Sigmoid colon (tissue), 4 donors: ENCODE data around the gene KRT81.

ENCODE experiments used
- EP300 ChIP-seq, 4 donors: sonication (generic); formaldehyde crosslinking; IDR thresholded peaks; one replicate each; pipeline ENCODE4 v1.6.1; 2017; ENCODE audit warnings: antibody characterized with exemption in 4 of 4
- POLR2A ChIP-seq, 2 donors: fragments of 450-650 bp; IDR thresholded peaks; one replicate each; pipeline ENCODE4 v1.6.1; 2016; ENCODE audit warnings: antibody characterized with exemption in 2 of 2, mild to moderate bottlenecking in 2 of 2, moderate library complexity in 2 of 2
- TF ChIP-seq, protein P1 (sequence below), 4 experiments: fragments of 450-650 bp in 3 of 4; fragments of 200-600 bp in 1 of 4; IDR thresholded peaks; one replicate each; pipeline ENCODE4 v1.5.1; 2016 to 2019; ENCODE audit warnings: antibody characterized with exemption in 4 of 4, mild to moderate bottlenecking in 3 of 4, moderate library complexity in 2 of 4

DNA sequence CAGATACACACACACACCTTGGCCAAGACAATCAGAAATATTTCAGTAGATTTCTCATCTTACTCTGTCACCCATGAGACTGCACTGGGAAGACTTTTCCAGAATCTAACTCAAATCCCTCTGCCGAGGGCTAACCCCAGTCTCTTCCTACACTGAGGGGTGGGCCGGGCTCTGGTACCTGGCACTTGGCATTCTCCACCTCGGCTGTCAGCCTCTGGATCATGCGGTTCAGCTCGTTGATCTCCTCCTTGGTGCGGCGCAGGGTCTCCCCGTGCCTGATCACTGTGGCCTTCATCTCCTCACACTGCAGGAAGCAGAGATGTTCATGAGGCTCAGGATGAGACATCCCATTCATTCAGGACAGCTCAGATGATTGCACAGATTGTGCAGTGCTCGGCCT is 25.0 kb upstream of the KRT81 start:
- TF ChIP-seq, protein P1, sequence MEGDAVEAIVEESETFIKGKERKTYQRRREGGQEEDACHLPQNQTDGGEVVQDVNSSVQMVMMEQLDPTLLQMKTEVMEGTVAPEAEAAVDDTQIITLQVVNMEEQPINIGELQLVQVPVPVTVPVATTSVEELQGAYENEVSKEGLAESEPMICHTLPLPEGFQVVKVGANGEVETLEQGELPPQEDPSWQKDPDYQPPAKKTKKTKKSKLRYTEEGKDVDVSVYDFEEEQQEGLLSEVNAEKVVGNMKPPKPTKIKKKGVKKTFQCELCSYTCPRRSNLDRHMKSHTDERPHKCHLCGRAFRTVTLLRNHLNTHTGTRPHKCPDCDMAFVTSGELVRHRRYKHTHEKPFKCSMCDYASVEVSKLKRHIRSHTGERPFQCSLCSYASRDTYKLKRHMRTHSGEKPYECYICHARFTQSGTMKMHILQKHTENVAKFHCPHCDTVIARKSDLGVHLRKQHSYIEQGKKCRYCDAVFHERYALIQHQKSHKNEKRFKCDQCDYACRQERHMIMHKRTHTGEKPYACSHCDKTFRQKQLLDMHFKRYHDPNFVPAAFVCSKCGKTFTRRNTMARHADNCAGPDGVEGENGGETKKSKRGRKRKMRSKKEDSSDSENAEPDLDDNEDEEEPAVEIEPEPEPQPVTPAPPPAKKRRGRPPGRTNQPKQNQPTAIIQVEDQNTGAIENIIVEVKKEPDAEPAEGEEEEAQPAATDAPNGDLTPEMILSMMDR (IDR thresholded peaks at IDR 0.05): no peak
- TF ChIP-seq POLR2A (IDR thresholded peaks at IDR 0.05) (no peak), EP300 (IDR thresholded peaks at IDR 0.05) (no peak)
